HG03378 (cell line): ENCODE data around the gene ALLC.

ENCODE experiments used
- ATAC-seq: cut with Tn5 transposase; IDR thresholded peaks from one replicate; pipeline ENCODE4 v1.9.1; 2021; ENCODE audit warnings: mild to moderate bottlenecking, moderate library complexity; ENCODE audit not compliant: unreplicated experiment

Gene ALLC

DNA sequence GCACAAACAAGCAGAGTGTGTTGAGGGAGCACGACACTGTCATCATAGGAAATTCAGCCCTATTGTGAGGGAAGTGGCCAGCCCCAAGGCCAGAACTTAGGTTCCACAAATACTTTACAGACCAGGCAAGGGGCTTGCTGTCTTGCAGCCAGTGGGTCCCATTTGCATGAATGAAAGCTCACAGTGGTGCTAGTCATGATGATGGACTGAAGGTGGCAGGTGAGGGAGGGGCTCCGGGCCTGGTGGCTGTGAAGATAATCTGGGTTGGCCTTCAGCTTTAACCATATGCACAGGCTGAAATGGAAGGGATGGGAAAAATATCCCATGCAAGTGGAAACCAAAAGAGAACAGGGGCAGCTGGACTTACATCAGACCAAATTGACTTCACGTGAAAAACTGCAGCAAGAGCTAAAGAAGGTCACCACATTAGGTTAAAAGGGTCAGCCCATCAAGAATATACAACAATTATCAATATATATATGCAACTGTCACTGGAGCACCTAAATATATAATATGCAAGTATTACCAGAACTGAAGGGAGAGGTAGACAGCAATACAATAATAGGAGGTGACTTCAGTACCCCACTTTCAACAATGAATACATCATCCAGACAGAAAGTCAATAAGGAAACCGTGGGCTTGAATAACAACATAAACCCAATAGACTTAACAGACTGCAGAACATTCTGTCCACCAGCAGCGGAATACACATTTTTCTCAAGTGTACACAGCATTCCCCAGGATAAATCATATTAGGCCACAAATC lies 84.9 kb downstream of the ALLC start:
- ATAC-seq, result no peak

DNA sequence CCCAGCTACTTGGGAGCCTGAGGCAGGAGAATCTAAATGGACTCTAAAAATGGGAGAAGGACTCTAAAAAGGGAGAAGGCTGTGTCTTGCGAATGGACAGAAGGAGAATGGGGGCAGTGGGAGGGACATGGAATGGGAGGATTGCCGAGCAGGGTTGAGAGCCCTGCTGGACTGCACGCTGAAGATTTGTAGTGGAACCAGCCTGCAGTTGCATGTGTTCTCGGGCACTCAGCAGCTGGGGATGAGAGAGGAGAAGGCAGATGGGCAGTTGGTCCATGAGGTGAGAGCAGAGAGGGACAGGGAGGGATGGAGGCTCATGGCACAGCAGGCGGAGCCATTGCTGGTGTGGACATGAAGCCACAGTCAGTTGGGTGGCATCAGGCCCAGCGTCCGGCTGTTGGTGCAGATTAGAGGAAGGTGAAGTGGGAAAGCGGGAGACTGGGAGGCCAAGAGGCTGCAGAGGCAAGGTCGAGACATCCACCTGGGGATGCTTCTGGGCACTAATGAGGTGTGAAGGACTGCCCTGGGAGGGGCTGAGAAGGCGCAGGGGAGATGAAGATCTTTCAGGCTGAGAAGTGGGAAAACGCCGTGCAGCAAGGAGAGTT lies 86.1 kb downstream of the ALLC start:
- ATAC-seq, result no peak

DNA sequence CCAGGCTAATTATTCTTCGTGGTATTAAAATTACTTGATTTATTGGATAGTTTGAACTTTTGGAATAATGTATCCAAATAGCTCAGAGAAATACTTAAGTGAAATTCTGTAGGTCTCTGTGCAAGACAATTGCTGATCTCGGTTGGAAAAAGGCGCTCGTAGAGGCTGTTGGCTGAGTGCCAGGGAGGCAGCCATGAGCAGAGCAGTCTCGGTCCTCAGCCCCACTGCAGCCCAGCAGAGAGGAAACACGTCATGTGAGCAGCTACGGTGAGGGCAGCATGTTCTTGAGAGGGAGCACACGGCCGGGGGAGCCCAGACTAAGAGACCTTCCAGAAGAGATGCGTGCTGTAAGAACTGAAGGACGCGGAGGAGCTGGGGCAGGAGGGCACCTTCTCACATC lies 87.9 kb downstream of the ALLC start:
- no peak for ATAC-seq

- ATAC-seq, result no peak
These were observed 89.1 kb downstream of the ALLC start for GRCh38 chr2:3747032-3747654.

- no peak for ATAC-seq
These were observed 89.8 kb downstream of the ALLC start for GRCh38 chr2:3747826-3748225.

DNA sequence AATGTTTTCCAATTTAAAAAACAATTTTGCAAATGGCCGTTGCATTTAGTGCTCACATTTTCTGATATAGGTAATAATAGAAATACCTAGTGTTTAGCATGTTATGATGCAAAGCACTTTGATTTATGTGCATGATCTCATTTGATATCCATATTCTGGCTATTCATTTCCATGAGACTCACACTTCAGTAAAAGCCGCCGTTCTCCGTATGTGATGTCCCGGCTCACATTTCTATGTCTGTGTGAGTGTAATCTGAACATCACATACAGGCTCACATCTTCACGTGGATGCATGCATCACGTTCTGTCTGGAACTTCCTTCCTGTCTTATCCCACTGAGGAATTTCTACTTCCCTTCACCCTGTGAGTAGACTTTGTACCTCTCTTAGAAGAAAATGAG lies 91.2 kb downstream of the ALLC start:
- no peak for ATAC-seq

DNA sequence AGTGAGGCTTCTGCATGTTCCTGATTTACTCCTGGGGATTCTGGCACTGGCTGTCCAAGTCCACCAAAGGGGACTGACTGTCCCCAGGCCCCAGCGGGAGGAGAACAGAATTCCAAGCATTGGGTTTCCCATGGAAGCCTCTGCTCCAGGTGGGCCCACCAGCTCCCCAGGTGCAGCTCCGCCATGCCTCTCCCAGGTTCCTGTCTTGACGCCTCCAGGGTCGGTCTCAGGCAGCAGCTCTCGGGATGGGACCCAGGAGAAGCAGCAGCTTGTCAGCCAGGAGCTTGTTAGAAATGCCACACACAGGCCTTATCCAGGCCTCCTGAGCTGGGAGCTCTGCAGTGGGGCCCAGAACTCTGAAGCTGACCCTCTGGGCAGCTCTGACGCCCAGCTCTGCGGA lies 93.3 kb downstream of the ALLC start:
- no peak for ATAC-seq

GRCh38 chr2:3751806-3752205 lies 93.8 kb downstream of the ALLC start:
- ATAC-seq, result no peak
